Kidney (tissue), 14 donors: ENCODE results near the gene VSNL1. TPM values are rescaled to one million over a fixed set of nuclear protein-coding genes. Genes with fewer than 3 reads are reported as not detected.

Source experiments
- DNase-seq, 5 donors: peaks; one replicate each; pipeline ENCODE4 v3.0.0-alpha.2; 2013 to 2020
- FAIRE-seq: peaks from 2 replicates; lab custom pipeline; 2012; peaks lifted over from hg19 to GRCh38; lab: Jason Lieb, UNC
- H3K27ac ChIP-seq, 2 donors: one replicate each; pipeline ENCODE4 v1.7.0; 2013; ENCODE audit warnings: low read depth in 2 of 2, low read length in 2 of 2, inconsistent platforms in 1 of 2
- H3K27me3 ChIP-seq: one replicate; pipeline ENCODE4 v1.7.1; 2013; ENCODE audit warnings: low read length, inconsistent platforms; ENCODE audit not compliant: control insufficient read depth, insufficient read depth
- H3K36me3 ChIP-seq, 3 donors: one replicate each; pipeline versions ENCODE4 v1.7.0 to v1.7.1; 2013; ENCODE audit warnings: low read length in 3 of 3, control low read depth in 1 of 3, inconsistent platforms in 1 of 3; ENCODE audit not compliant: insufficient read depth in 3 of 3, control insufficient read depth in 2 of 3
- H3K4me1 ChIP-seq, 3 donors: one replicate each; pipeline versions ENCODE4 v1.7.0 to v1.7.1; 2013; ENCODE audit warnings: low read length in 3 of 3, inconsistent platforms in 1 of 3, low read depth in 1 of 3; ENCODE audit not compliant: control insufficient read depth in 2 of 3, insufficient read depth in 2 of 3
- H3K4me3 ChIP-seq, 3 donors: one replicate each; pipeline versions ENCODE4 v1.7.0 to v1.8.1; 2013; ENCODE audit warnings: low read length in 3 of 3, control low read depth in 1 of 3, inconsistent platforms in 1 of 3
- H3K9ac ChIP-seq, 3 donors: one replicate each; pipeline versions ENCODE4 v1.7.0 to v1.7.1; 2013; ENCODE audit warnings: low read length in 3 of 3, control low read depth in 1 of 3, inconsistent platforms in 1 of 3
- H3K9me3 ChIP-seq, 3 donors: one replicate each; pipeline versions ENCODE4 v1.7.0 to v1.7.1; 2013; ENCODE audit warnings: low read length in 3 of 3, control low read depth in 1 of 3, inconsistent platforms in 1 of 3; ENCODE audit not compliant: control insufficient read depth in 2 of 3, insufficient read depth in 1 of 3
- intact Hi-C: fragments of 100-400 bp; cut with DNase I; formaldehyde crosslinking; loops from one replicate; pipeline ENCODE4 v1.11.1; 2022
- polyA plus RNA-seq: library from polyadenylated mRNA; stranded (reverse); fragments of 350-450 nt; fragmentation: Illumina TruSeq; extraction: RNeasy Lipid Tissue Mini Kit (QIAGEN cat#74804); gene quantifications from one replicate; pipeline ENCODE4 v1.2.3, GENCODE V29; 2014; ENCODE audit warnings: low read depth, low replicate concordance; ENCODE audit not compliant: insufficient read depth
- total RNA-seq: library from RNA; stranded (reverse); fragmentation: NEBNext Ultra II Directional; extraction: Animal tissue kit (Norgen Biotek cat#: 25700); gene quantifications from one replicate; pipeline ENCODE4 v1.2.1, GENCODE V29; 2021
- TF ChIP-seq, protein P1 (sequence below): IDR thresholded peaks from 3 replicates; pipeline ENCODE4 v1.5.1; 2012; ENCODE audit warnings: mild to moderate bottlenecking, moderate library complexity, borderline replicate concordance; ENCODE audit not compliant: insufficient read depth; ENCODE audit errors: extremely low read depth
- donor health status: control.
- donor health status: control.
- donor health status: control.
- donor health status: control.
- donor health status: control.
- donor health status: DM: yes; HTN: yes; CAD: no.
- donor health status: Normal renal cell carcinoma (clear cell type).

VSNL1 gene
- total and polyA plus RNA-seq, 2 donors from 2014 or later = 0.44 to 1.0 TPM

DNA sequence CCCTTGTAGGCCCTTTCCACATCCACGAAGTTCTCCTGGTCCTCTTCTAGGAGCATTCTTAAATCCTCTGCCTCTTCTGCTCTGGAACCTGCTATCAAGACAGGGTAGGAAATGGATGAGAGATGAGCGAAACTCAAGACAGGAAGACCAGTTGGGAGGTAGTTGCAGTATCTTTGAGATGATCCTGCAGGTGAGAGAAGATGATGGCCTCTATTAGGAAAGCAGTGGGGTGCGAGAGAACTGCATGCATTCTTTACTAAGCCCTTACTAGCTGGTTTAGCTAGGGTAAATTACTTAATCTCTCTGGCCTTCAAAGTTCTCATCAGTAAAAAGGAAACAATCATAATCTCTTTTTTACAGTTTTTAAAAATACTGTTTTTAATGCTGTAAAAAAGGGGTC lies 47.0 kb downstream of the VSNL1 start:
- Histone ChIP-seq H3K27me3 (no peaks in the 10 kb centered on the region), H3K9me3 (no peaks in the 10 kb centered on the region), H3K36me3 (no peaks in the 10 kb centered on the region), H3K4me3 (no peak overlapping the region), H3K9ac (no peak overlapping the region), H3K4me1 (no peaks in the 10 kb centered on the region), H3K27ac (no peak overlapping the region)
- FAIRE-seq (no peak), DNase-seq (no peak)
- intact Hi-C loops = no loop called here
- TF ChIP-seq, protein P1, sequence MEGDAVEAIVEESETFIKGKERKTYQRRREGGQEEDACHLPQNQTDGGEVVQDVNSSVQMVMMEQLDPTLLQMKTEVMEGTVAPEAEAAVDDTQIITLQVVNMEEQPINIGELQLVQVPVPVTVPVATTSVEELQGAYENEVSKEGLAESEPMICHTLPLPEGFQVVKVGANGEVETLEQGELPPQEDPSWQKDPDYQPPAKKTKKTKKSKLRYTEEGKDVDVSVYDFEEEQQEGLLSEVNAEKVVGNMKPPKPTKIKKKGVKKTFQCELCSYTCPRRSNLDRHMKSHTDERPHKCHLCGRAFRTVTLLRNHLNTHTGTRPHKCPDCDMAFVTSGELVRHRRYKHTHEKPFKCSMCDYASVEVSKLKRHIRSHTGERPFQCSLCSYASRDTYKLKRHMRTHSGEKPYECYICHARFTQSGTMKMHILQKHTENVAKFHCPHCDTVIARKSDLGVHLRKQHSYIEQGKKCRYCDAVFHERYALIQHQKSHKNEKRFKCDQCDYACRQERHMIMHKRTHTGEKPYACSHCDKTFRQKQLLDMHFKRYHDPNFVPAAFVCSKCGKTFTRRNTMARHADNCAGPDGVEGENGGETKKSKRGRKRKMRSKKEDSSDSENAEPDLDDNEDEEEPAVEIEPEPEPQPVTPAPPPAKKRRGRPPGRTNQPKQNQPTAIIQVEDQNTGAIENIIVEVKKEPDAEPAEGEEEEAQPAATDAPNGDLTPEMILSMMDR = no peak

DNA sequence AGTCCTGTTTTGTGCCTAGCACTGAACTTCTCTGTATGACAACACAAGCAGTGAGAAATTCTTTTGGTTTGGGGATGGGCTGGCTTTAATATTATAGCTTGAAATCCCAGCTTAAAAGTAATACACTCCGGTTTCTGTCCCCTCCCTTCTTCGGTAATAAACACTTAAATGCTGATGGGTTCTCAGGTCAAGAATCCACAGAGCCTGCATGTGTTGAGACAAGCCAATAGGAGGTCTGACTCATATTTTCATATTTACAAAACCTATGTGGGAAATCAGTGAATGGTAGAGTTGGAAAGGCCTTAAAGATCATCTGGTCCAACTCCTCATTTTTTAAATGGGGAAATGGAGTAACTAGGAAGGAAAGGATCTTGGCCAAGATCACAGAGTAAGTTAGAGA lies 47.5 kb downstream of the VSNL1 start:
- DNase-seq (no peak), FAIRE-seq (no peak)
- H3K9ac ChIP-seq = no peak overlapping the region
- H3K36me3 ChIP-seq = no peaks in the 10 kb centered on the region
- H3K27me3 ChIP-seq = no peaks in the 10 kb centered on the region
- TF ChIP-seq, protein P1 = no peak
- H3K27ac ChIP-seq = no peak overlapping the region
- no peaks in the 10 kb centered on the region for H3K4me1 ChIP-seq
- no peak overlapping the region for H3K4me3 ChIP-seq
- intact Hi-C loops = no loop called here
- H3K9me3 ChIP-seq = no peaks in the 10 kb centered on the region

DNA sequence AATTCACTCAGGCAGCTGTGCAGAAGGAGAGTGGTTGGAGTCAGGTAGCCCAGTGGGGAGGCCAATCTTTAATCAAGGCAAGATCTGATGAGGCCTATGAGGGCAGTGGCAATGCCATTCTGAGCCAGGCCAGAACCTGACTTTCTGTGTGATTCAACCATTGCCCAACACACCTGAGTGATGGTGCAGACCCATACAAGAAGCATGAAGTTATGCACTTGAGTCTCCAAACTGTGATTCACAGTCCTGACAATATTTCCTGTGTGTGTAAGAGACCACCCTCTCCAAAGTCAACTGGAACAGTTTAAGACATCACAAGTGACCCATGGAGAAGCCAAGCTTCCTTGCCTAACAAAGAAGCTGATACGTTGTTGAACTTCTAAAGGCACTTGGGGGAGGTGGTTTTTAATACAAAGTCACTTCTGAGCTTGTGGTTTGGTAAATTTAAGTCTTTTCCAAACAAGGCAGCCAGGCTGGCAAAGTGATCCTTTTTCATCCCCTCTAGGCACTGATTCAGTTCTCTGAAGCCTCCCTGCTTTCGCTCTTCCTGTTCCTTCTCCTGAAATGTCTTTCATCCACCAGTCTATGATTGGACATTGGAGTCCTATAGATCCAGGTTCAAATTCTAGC lies 49.0 kb downstream of the VSNL1 start:
- no peak for FAIRE-seq
- Histone ChIP-seq H3K27me3 (no peaks in the 10 kb centered on the region), H3K4me1 (no peaks in the 10 kb centered on the region), H3K9me3 (no peaks in the 10 kb centered on the region), H3K27ac (no peak overlapping the region), H3K36me3 (no peaks in the 10 kb centered on the region), H3K4me3 (no peak overlapping the region), H3K9ac (no peak overlapping the region)
- DNase-seq = no peak
- intact Hi-C loops = no loop called here
- TF ChIP-seq, protein P1 = no peak
